ENCODE measurements around the gene HIPK2. TPM values are rescaled to one million over a fixed set of nuclear protein-coding genes. Genes with fewer than 3 reads are reported as not detected.
"Not testable (repeated sequence)": the region's sequence is repeated elsewhere in the genome, so short reads cannot be mapped to it uniquely, and the experiment has no call there.

Gene HIPK2
- total RNA-seq, 1 donor from 2014 or later = 7.7 TPM

GRCh38 chr7:139618482-139619366 is 159.1 kb downstream of the HIPK2 start:
- DNase-seq = no peak

- DNase-seq = no peak
These were observed 160.7 kb downstream of the HIPK2 start for GRCh38 chr7:139617074-139617473.

- no peak for DNase-seq
These were observed 162.9 kb downstream of the HIPK2 start for GRCh38 chr7:139614886-139615285.

GRCh38 chr7:139613971-139614411 is 163.8 kb downstream of the HIPK2 start:
- no peak for DNase-seq

- DNase-seq = not testable (repeated sequence)
These were observed 166.2 kb downstream of the HIPK2 start for GRCh38 chr7:139611556-139611955.

- no peak for DNase-seq
These were observed 167.2 kb downstream of the HIPK2 start for GRCh38 chr7:139610595-139610994.

GRCh38 chr7:139603896-139604295 is 173.9 kb downstream of the HIPK2 start:
- DNase-seq = no peak

GRCh38 chr7:139603282-139603681 is 174.5 kb downstream of the HIPK2 start:
- DNase-seq = no peak

GRCh38 chr7:139602143-139602722 is 175.6 kb downstream of the HIPK2 start:
- DNase-seq = no peak

GRCh38 chr7:139601176-139601575 is 176.6 kb downstream of the HIPK2 start:
- DNase-seq = no peak

GRCh38 chr7:139600306-139600705 is 177.5 kb downstream of the HIPK2 start:
- no peak for DNase-seq

GRCh38 chr7:139598642-139599041 is 179.2 kb downstream of the HIPK2 start:
- no peak for DNase-seq

GRCh38 chr7:139597028-139597427 is 180.8 kb downstream of the HIPK2 start:
- DNase-seq = no peak

GRCh38 chr7:139596626-139597025 is 181.2 kb downstream of the HIPK2 start:
- no peak for DNase-seq

- peak; percentile 67 for DNase-seq
These were observed 182.0 kb downstream of the HIPK2 start for GRCh38 chr7:139595806-139596205.

GRCh38 chr7:139594911-139595476 is 182.8 kb downstream of the HIPK2 start:
- DNase-seq = peak; percentile 44

- no peak for DNase-seq
These were observed 183.7 kb downstream of the HIPK2 start for GRCh38 chr7:139594090-139594489.

- no peak for DNase-seq
These were observed 184.9 kb downstream of the HIPK2 start for GRCh38 chr7:139592801-139593461.

GRCh38 chr7:139591550-139592195 is 186.1 kb downstream of the HIPK2 start:
- no peak for DNase-seq

GRCh38 chr7:139589474-139589873 is 188.3 kb downstream of the HIPK2 start:
- no peak for DNase-seq

- DNase-seq = no peak
These were observed 189.2 kb downstream of the HIPK2 start for GRCh38 chr7:139588632-139589031.

GRCh38 chr7:139587535-139587934 is 190.3 kb downstream of the HIPK2 start:
- no peak for DNase-seq
